ENCODE results near the gene RETN. TPM values are rescaled to one million over a fixed set of nuclear protein-coding genes. Genes with fewer than 3 reads are reported as not detected.
A peak's percentile ranks its signal among the peaks of the same experiment; 100 is the strongest.

The RETN gene
- total RNA-seq, 4 donors from 2014 or later, result not detected

DNA sequence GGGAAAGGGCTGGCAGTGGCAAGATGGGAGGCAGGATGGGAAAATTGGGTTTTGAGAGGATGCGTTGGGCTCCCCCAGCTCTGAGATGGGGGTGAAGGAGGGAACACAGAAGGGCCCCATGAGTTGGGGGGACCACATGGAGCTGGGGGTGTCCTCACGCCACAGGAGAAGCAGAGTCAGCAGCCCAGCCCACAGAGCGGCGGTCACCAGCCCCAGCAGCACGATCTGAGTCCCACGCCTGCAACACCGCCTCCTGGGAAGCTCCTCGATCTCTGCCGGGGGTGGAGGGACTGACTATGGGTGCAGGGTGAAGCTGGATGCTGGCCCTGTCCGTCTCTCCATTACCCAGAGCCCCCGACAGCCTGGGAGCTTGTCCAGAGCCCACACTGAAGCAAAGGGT is 29.7 kb downstream of the RETN start:
- no peak for DNase-seq (ENCODE audit: low spot score in 2 of 2)
- H3K4me3 ChIP-seq (ENCODE audit: low read depth, poor library complexity, severe bottlenecking), result no peak overlapping the region
- WGBS, 2 donors, result 25 to 29% methylated on average over 11 of the region's 11 CpGs
- intact Hi-C loops (cut with DNase I; ENCODE audit: low total_unique reads), result no loop called here
- TF ChIP-seq, protein P1, sequence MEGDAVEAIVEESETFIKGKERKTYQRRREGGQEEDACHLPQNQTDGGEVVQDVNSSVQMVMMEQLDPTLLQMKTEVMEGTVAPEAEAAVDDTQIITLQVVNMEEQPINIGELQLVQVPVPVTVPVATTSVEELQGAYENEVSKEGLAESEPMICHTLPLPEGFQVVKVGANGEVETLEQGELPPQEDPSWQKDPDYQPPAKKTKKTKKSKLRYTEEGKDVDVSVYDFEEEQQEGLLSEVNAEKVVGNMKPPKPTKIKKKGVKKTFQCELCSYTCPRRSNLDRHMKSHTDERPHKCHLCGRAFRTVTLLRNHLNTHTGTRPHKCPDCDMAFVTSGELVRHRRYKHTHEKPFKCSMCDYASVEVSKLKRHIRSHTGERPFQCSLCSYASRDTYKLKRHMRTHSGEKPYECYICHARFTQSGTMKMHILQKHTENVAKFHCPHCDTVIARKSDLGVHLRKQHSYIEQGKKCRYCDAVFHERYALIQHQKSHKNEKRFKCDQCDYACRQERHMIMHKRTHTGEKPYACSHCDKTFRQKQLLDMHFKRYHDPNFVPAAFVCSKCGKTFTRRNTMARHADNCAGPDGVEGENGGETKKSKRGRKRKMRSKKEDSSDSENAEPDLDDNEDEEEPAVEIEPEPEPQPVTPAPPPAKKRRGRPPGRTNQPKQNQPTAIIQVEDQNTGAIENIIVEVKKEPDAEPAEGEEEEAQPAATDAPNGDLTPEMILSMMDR (IDR thresholded peaks at IDR 0.05), result no peak
- no peak for TF ChIP-seq POLR2A (IDR thresholded peaks at IDR 0.05)

DNA sequence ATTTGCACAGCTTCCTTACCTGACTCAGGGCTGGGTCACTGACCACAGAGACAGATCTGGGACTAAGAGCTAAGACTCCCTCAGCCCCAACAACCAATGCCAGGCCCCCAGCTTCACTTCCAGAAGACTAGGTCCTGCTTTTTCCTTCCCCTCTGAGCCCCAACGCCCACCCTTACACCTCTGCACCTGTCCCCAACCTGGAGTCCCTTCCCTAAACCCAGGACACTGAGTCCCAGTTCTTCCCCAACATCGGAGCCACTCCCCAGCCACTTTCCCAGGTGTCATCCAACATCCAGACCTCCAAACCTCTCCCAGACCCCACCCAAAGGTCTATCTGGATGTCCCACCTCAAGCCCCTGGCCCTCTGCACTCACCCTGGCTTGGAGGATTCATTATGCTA is 30.2 kb downstream of the RETN start:
- TF ChIP-seq, protein P1 (IDR thresholded peaks at IDR 0.05), result no peak
- no peak for TF ChIP-seq POLR2A (IDR thresholded peaks at IDR 0.05)
- no peak overlapping the region for H3K4me3 ChIP-seq (ENCODE audit: low read depth, poor library complexity, severe bottlenecking)
- 27 to 31% methylated on average over 2 of the region's 2 CpGs for WGBS, 2 donors
- no peak for DNase-seq (ENCODE audit: low spot score in 2 of 2)
- intact Hi-C loops (cut with DNase I; ENCODE audit: low total_unique reads), result no loop called here

DNA sequence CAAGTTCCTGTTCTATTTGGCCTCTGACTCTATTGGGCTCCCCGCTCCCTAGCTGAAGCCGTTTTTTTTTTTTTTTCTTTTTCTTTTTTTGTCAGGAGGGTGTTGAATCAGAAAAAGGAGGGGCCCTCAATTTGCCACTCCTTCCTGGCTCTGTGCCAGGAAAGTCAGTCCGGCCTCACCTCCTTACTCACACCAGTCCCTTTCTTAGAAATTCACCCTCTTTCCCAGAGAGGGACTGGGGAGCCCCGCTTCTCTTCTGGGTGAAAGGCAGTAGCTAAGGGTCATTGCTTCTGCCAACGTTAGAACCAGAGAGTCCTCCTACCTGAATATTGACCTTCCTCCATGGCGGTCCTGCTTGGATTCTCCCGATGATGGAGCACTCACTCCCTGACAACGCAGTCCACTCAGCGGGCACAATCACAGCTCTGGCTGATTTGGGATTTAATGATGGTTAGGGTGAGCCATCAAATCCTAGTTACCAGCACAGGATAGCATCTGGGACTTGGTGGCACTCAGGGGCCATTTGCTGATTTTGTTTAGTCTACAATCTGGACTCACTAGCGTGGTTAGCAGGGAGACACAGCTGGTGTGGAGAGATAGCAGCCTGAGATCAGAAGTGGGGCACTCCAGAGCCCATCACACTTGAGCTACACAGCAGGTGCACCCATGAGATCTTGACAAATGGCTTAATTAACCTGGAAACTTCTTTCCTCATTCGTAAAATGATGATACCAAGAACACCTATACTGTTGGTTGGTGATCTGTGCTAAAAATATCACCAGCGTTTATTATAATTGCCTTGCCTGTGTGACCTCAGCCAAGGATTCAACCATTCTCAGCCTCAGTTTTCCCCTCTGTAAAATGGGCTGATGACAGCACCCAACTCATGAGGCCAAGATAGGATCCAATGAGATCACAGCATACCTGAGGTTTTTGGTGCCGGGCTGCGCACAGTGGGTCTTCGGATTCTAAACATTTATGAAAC is 30.9 kb downstream of the RETN start:
- H3K4me3 ChIP-seq (ENCODE audit: low read depth, poor library complexity, severe bottlenecking), result no peak overlapping the region
- TF ChIP-seq, protein P1 (IDR thresholded peaks at IDR 0.05), result no peak
- peak in 1 of 2 donors; percentile 6 for DNase-seq (ENCODE audit: low spot score in 2 of 2)
- WGBS, 2 donors, result 53% methylated on average over 15 of the region's 15 CpGs
- intact Hi-C loops (cut with DNase I; ENCODE audit: low total_unique reads), result no loop called here

DNA sequence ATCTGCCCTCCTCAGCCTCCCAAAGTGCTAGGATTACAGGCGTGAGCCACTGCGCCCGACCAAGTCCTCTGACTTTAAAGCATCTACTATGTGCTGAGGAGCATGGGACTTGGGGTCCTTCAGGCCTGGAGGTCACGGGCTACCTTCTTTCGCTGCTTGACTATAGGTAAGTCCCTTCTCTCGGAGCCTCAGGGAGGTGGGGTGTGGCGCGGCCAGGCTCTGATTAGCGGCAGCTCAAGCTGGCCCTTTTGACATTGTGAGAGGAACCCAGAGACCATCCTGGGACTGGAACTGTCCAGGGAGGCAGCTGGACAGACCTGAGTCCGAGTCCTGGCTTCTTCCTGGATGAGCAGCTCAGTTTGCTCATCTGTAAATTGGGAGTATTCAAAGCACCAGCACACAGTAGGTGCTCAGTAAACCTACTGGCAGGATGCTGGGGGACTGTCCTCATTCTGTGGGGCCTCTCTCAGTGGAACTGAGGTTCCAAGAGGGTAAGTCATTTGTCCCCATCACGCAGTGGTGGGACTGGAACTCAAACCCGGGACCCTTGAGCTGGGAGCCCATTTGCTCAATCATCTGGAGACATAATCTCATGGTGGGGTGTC is 32.3 kb downstream of the RETN start:
- peak in 1 of 2 donors; percentile 9 for DNase-seq (ENCODE audit: low spot score in 2 of 2)
- no peak overlapping the region for H3K4me3 ChIP-seq (ENCODE audit: low read depth, poor library complexity, severe bottlenecking)
- no peak for TF ChIP-seq POLR2A (IDR thresholded peaks at IDR 0.05)
- TF ChIP-seq, protein P1 (IDR thresholded peaks at IDR 0.05), result no peak
- WGBS, 2 donors, result 92 to 95% methylated on average over 6 to 12 of the region's 12 CpGs
- intact Hi-C loops (cut with DNase I; ENCODE audit: low total_unique reads), result no loop called here

DNA sequence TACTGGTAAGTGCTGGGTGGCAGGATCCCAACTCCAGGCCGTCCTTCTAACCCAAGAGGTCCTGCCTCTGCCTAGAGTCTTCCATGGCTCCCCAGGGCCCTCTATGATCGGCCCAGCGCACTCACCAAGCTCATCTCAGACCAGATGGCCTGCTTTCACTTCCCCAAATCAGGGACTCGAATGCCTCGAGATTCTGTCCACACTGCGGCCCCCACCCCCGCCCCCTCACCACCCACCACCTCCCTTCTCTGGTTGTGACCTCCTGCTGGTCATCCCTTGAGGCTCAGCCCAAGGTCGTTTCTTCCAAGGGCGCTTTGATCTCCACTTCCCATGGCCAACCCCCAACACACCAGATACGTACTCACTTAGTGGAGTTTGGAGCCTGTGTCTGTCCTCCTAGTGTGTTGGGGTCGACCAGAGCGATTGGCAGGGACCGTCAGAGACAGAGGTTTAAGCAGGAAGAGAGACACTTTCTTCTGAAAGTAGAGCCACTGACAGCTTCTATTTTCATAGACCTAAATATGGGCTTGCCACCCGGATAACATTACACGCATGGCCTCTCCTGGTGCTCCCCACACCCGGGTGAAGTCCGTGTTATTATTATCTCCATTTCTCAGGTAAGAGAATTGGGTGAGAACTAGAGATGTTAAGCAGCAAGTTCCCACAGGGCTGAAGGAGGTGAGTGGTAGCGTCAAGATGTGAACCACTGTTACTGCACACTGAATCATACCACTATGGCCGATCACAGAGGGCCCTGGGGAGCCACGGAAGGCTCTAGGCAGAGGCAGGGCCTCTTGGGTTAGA is 33.0 kb downstream of the RETN start, which contains the start of gene FCER2:
Gene FCER2 (minus strand): TSS at position 478 of the 804 bp plus-strand sequence. CDS start 2,371 bp downstream, outside the sequence.
- TF ChIP-seq, protein P1 (IDR thresholded peaks at IDR 0.05), result no peak
- no peak for TF ChIP-seq POLR2A (IDR thresholded peaks at IDR 0.05)
- DNase-seq (ENCODE audit: low spot score in 2 of 2), result no peak
- 55 to 60% methylated on average over 20 of the region's 20 CpGs for WGBS, 2 donors
- H3K4me3 ChIP-seq (ENCODE audit: low read depth, poor library complexity, severe bottlenecking), result no peak within 1 kb of the TSS
- intact Hi-C loops (cut with DNase I; ENCODE audit: low total_unique reads), result no loop called here
